H7 (cell line): Measurements from ENCODE around the gene SYCP3. TPM values are rescaled to one million over a fixed set of nuclear protein-coding genes. Genes with fewer than 3 reads are reported as not detected.

Experiments
- DNase-seq: peaks from one replicate; pipeline ENCODE4 v3.0.0; 2012
- H3K27me3 ChIP-seq: 2 replicates; pipeline ENCODE4 v1.6.0; 2011; ENCODE audit warnings: mild to moderate bottlenecking, low read length; ENCODE audit not compliant: control insufficient read depth, insufficient read depth
- H3K36me3 ChIP-seq: replicated peaks from 2 replicates; pipeline ENCODE4 v1.5.1; 2011; ENCODE audit warnings: low read length; ENCODE audit not compliant: control insufficient read depth, insufficient read depth
- H3K4me3 ChIP-seq: 2 replicates; pipeline ENCODE4 v1.5.1; 2011; ENCODE audit warnings: low read depth, mild to moderate bottlenecking, control low read depth, low read length, moderate library complexity; ENCODE audit not compliant: insufficient read depth
- total RNA-seq: library from RNA; depleted of rRNA; stranded (reverse); fragments of >200 nt; shearing (Covaris generic); gene quantifications from 2 replicates; pipeline ENCODE4 v1.2.3, GENCODE V29; 2014

Gene SYCP3
- total RNA-seq, 1 experiment from 2014 or later: not detected

DNA sequence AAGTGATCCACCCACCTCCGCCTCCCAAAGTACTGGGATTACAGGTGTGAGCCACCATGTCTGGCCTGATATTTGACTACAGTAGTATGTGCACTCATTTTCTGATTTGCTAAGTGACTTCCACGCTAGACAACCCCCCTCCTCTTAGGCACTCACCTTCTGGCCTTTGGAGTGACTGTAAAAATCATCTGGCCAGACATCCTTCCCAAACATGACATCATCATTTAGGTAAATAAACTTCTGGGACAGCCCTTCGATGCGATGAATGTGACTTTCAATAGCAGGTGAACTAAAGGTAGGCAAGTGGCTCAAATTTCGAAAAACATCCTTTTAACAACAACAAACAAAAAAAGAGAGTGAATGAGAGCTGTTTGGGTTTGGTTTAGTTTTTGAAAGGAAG lies 30.6 kb upstream of the SYCP3 start:
- DNase-seq: no peak
- H3K27me3 ChIP-seq: no peaks in the 10 kb centered on the region
- no peak overlapping the region for H3K4me3 ChIP-seq
- peaks cover 10% of the 10 kb centered on the region for H3K36me3 ChIP-seq

DNA sequence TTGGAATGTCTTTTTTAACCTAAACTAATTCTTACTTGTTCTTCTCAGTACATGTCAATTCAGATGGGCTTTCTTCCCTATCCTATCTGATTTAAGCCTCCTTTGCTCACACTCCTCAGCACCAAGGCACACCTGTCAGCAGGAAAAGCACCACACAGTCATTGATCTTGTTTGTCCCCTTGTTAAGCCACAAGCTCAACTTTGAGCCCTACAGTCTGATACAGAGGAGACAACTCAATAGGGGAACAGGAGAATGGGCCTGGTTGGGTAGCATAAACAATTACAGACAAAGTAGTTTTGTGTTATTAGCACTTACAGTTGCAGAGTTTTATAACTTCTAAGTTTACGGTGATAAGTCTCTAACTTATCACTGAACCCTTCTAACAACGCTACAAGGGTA lies 29.5 kb upstream of the SYCP3 start:
- no peak overlapping the region for H3K4me3 ChIP-seq
- no peaks in the 10 kb centered on the region for H3K27me3 ChIP-seq
- H3K36me3 ChIP-seq: peaks cover 10% of the 10 kb centered on the region
- DNase-seq: no peak

DNA sequence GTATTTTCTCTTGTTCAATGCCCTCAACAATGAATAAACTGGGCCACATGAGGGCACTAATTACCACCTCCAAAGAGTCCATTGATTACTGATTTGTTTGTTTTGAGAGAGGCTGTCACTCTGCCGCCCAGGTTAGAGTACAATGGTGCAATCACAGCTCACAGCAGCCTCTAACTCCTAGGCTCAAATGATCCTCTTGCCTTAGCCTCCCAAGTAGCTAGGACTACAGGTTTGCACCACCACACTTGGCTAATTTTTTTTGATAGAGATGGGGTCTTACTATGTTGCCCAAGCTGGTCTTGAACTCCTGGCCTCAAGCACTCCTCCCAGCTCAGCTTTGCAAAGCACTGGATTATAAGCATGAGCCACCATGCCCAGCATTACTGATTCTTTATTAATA lies 28.3 kb upstream of the SYCP3 start:
- DNase-seq: no peak
- peaks cover 10% of the 10 kb centered on the region for H3K36me3 ChIP-seq
- no peak overlapping the region for H3K4me3 ChIP-seq
- no peaks in the 10 kb centered on the region for H3K27me3 ChIP-seq

DNA sequence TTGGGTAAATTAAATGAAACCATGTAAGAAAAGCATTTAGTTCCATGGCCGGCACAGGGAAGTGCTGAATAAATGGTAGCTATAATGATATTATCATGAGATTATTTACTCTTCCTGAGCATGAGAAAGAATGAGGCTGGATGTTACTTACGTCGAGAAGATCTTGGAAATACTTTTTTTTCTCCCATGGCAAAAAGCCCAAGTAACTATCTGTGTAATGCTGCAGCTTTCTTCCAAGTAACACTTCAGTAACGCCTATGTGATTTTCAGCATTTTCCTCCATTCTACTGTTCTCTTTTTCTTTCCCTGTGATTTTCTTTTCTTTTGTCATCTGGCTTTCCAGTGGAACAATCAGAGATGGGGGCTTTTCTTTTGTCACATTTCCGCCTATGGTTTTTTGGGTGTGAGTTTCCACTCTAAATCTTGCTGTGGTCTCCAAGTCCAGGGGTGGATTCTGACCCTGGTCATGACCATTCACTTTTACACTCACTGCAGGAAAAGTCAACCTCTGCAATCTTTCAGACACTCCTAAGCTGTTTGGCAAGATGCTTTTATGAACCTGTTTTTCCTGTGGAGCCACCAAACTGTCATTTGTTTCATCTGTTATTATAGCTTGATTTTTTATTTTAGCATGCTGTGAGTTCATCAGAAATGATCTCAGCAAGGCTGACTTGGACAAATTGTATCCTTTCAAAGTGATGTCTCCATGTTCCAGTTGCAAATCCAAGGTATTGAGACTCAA lies 25.0 kb upstream of the SYCP3 start:
- Histone ChIP-seq H3K27me3 (no peaks in the 10 kb centered on the region), H3K4me3 (no peak overlapping the region), H3K36me3 (peaks cover 7% of the 10 kb centered on the region)
- no peak for DNase-seq

DNA sequence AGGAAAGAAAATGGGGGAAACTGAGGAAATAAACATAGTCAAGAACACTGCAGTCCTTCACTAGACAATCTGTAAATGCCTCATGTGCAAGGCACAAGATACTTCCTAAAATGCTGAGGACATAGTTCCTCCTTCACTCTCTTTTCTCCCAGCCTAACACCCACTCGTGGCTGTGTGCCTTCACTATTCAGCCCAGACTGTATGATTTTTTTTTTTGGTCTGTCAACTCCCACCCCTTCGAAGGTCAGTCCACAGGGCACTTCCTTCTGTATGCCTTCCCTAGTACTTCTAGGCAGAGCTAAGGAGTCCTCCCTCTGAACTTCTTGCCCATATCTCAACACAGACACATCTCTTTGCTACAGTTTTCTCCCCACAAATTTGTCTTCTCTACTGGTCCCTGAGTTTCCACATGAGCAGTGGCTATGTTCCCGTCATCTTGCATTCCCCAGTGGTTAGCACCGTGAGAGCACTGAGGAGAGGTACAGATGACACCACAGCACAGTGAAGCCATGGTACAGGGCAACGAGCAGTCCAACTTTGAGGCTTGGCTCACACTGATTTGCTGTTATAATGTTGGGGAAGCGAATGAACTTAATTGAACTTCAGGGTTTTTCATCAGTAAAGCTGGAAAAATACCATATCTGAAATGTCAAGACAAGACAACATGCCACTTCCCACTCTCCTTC lies 24.1 kb upstream of the SYCP3 start:
- Histone ChIP-seq H3K36me3 (peaks cover 5% of the 10 kb centered on the region), H3K27me3 (no peaks in the 10 kb centered on the region), H3K4me3 (no peak overlapping the region)
- DNase-seq: no peak

DNA sequence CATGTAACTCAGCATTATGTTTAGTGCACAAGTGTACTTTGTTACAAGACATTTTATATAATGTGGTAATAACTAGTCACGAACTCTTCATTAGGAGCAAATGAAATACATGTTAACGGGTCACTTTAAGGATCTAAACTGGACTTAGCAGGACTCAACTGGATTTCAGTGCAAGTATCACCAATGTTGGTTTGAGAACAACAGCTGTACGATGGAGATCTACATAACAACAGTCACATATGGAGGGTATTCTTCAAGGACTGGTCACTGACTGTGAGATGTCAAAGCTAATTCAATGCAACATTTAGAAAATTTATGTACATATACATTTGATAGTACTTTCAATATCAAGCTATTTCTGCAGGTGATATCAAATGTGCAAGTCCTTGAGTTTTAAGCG lies 22.5 kb upstream of the SYCP3 start:
- no peak for DNase-seq
- Histone ChIP-seq H3K4me3 (no peak overlapping the region), H3K27me3 (no peaks in the 10 kb centered on the region), H3K36me3 (peaks cover 3% of the 10 kb centered on the region; the same call in 1 of the 2 replicates)

DNA sequence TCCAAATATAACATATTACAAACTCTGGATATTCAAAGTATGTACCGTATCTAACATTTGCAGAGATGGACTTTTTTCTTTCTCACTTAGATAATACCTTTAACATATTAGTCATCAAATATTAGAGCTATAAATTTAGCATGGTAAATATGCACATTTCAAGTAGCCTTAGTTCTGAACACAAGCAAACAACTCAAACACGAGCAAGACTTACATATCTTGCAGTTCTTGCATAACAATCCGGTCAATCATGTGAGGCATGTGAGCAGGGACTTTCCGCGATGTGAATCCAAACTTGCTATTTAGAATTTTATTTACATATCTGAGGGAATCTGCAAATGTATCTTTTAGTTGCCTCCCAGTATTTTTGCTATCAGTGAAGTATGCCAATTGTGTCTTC lies 22.1 kb upstream of the SYCP3 start:
- no peak overlapping the region for H3K4me3 ChIP-seq
- no peak for DNase-seq
- peaks cover 3% of the 10 kb centered on the region; the same call in 1 of the 2 replicates for H3K36me3 ChIP-seq
- H3K27me3 ChIP-seq: no peaks in the 10 kb centered on the region

DNA sequence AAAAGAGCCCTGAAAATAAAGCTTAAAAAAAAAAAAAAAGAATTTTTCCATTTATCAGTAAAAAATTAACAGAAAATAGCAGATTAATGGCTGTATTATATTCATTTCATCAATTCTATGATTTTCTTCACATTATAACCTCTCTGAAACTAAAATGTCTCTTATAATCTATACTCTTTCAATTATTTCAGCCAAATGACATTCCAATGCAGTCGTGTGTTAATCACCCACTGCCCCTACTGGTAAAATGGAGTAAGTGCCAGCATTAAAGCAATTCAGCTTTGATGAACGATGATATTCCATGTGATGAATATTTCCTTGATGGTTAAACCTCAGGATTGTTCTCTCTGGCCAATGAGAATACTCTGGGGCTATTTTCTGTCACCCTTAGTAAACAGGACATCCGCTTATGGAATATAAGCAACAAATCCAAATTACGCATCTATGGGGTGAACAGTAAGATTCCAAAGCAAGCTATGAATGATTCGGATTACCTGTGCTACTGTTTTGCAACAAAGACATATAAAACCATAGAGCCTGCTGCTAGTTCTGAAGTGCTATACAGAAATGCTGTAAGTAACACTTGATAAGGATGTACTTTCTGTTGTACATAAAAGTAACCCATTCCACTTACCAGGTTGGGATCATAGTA lies 20.3 kb upstream of the SYCP3 start:
- Histone ChIP-seq H3K27me3 (no peaks in the 10 kb centered on the region), H3K36me3 (peaks cover 3% of the 10 kb centered on the region), H3K4me3 (no peak overlapping the region)
- peak; percentile 33 for DNase-seq

DNA sequence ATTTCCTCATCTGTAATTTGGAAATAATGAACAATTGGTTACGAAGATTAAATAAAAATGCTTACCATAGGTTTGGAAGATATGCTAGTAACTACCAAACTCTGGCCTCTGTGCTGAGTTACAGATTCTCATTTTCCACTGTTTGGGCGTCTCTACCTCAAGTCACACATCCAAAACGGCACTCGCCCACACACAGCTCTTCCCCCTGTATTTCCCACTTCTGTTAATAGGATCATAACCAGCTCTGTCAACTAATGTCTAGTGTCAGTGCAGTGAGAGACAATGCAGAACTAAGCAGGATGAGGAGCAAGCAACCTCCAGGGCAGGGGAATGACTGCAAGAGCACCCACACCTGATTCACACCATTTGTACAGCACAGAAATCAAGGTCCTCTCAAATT lies 10.9 kb upstream of the SYCP3 start:
- Histone ChIP-seq H3K4me3 (no peak overlapping the region), H3K27me3 (no peaks in the 10 kb centered on the region), H3K36me3 (peaks cover 5% of the 10 kb centered on the region)
- no peak for DNase-seq

DNA sequence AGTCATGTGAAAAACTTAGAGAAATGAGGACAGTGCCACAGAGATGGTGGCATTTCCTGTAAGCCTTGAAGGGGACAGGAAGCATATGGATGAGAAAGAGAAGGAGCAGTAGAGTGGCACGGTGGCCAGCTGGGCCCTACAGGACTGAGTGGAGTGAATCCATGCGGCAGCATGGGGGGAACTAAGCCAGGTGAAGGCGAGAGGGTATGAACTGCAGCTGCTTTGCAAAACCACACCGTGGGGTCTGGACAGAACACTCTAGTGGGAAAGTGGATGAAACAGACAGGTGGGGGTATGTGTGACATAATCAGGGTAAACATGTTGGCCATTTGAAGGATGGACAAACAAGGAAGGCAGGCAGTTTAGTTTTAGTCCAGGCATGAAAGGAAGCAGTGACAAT lies 10.4 kb upstream of the SYCP3 start:
- H3K4me3 ChIP-seq: no peak overlapping the region
- no peaks in the 10 kb centered on the region for H3K27me3 ChIP-seq
- DNase-seq: no peak
- peaks cover 5% of the 10 kb centered on the region for H3K36me3 ChIP-seq

DNA sequence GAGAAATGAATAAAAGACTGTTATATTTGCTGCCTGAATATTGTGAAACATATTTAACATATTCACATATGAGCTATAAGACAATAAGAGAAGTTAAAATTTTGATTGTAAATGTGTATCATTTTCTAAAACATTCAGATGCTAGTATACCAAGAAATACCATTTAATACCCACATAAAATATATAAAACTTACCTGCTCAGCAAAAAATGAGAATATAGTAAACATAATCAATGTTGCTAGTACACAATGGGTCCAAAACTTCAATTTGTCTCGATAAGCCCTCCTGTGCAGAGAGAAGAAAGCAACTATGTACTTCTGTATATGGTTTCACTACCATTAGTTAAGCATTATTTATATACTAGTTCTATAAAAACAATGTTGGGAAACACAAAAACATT lies 9.6 kb upstream of the SYCP3 start:
- Histone ChIP-seq H3K27me3 (no peaks in the 10 kb centered on the region), H3K4me3 (no peak overlapping the region)

DNA sequence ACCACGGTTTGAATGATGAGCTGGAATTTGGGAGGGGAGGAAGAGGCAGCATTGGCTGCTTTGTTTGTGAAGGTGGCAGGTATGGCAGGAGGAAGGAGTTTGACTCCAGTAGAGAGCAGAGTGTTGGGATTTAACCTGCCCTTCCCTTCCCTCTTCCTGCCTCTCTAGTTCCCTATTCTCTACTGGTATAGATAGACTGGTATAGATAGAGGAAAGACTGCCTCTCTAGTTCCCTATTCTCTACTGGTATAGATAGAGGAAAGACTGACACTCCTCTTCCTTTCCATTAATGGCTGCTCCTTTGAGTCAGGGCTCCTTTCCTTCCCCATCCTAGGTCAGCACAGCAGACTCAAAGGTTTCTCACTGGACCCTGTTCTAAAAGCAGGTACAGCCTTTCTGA lies 8.4 kb upstream of the SYCP3 start:
- Histone ChIP-seq H3K27me3 (no peaks in the 10 kb centered on the region), H3K36me3 (peaks cover 7% of the 10 kb centered on the region), H3K4me3 (no peak overlapping the region)
- DNase-seq: no peak

More for the DNA sequence above, 9.6 kb upstream of the SYCP3 start:
- peaks cover 7% of the 10 kb centered on the region for H3K36me3 ChIP-seq
- no peak for DNase-seq

DNA sequence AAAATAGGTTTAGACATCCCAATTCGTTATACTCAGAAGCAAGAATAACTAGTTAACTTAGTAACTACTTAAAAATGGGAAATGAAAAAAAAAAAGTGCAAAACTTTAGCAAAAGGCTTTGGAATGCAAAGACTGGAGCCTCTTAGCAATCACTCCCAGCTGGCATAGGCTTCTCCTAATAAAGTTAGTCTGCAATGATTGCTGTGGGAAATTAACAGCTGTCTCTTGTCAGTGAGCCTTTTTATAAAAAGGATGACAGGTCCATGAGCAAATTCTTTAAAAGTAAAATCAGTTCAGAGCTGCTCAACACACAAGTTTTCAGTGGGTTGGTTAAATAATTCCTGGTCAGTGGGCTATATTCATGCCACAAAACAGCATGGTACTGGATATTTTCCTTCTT lies 7.4 kb upstream of the SYCP3 start:
- Histone ChIP-seq H3K4me3 (no peak overlapping the region), H3K27me3 (no peaks in the 10 kb centered on the region), H3K36me3 (peaks cover 7% of the 10 kb centered on the region)
- no peak for DNase-seq

DNA sequence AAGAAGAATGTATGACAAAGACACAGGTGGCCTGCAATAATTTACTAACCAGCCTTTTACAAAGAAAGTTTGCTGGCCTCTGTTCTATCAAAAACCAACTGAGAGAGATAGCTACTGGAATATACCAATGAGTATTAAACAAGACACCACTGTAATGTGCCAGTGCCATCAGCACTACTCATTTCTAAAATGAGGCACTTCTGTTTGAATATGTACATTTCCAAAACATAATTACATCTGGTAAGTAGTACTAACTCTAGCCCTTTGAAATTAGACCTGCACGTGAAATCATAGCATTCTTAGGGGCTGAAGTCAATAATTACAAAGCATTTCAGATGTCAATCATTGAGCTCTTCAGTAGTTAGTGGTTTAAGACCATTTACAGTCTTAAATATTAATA lies 6.9 kb upstream of the SYCP3 start:
- Histone ChIP-seq H3K4me3 (no peak overlapping the region), H3K36me3 (peaks cover 7% of the 10 kb centered on the region), H3K27me3 (no peaks in the 10 kb centered on the region)
- no peak for DNase-seq

DNA sequence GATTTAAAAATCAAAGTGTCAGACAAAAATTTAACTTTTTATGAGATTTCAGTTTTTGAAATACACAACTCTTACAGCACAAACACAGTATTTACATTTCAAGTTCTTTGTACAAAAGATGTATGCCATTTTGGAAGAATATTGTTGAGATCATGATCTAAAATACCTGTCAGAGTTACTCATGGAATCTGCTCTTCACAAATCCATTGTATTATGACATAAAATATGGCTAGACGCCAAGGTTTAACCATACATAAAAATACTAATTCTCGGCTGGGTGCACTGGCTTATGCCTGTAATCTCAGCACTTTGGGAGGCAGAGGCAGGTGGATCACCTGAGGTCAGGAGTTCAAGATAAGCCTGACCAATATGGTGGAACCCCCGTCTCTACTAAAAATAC lies 6.2 kb upstream of the SYCP3 start:
- DNase-seq: no peak
- H3K27me3 ChIP-seq: no peaks in the 10 kb centered on the region
- no peak overlapping the region for H3K4me3 ChIP-seq
- peaks cover 7% of the 10 kb centered on the region for H3K36me3 ChIP-seq
